Peyer's patch (tissue), 4 donors: ENCODE data around the gene NLGN2.

ENCODE experiments used
- POLR2A ChIP-seq, 2 donors: fragments of 450-650 bp; IDR thresholded peaks; one replicate each; pipeline ENCODE4 v1.5.1; 2017; ENCODE audit warnings: antibody characterized with exemption in 2 of 2, mild to moderate bottlenecking in 2 of 2, moderate library complexity in 2 of 2
- TF ChIP-seq, protein P1 (sequence below), 6 experiments: fragments of 450-650 bp in 4 of 6; fragments of 200-600 bp in 2 of 6; sonication (generic) in 1 of 6; IDR thresholded peaks; one replicate each; pipeline ENCODE4 v1.5.1; 2017 to 2019; ENCODE audit warnings: antibody characterized with exemption in 6 of 6, mild to moderate bottlenecking in 3 of 6, moderate library complexity in 1 of 6

- TF ChIP-seq, protein P1, sequence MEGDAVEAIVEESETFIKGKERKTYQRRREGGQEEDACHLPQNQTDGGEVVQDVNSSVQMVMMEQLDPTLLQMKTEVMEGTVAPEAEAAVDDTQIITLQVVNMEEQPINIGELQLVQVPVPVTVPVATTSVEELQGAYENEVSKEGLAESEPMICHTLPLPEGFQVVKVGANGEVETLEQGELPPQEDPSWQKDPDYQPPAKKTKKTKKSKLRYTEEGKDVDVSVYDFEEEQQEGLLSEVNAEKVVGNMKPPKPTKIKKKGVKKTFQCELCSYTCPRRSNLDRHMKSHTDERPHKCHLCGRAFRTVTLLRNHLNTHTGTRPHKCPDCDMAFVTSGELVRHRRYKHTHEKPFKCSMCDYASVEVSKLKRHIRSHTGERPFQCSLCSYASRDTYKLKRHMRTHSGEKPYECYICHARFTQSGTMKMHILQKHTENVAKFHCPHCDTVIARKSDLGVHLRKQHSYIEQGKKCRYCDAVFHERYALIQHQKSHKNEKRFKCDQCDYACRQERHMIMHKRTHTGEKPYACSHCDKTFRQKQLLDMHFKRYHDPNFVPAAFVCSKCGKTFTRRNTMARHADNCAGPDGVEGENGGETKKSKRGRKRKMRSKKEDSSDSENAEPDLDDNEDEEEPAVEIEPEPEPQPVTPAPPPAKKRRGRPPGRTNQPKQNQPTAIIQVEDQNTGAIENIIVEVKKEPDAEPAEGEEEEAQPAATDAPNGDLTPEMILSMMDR (IDR thresholded peaks at IDR 0.05): no peak
- TF ChIP-seq POLR2A (IDR thresholded peaks at IDR 0.05): no peak
Measured at GRCh38 chr17:7464081-7464480, 56.4 kb downstream of the NLGN2 start.
